Head of caudate nucleus (tissue), 42 donors: Measurements from ENCODE around the gene PROX1.

ENCODE experiments used
- DNase-seq, 42 donors: peaks; one replicate each; pipeline versions ENCODE4 v3.0.0 to v3.0.0-alpha.2; 2020 to 2021; ENCODE audit warnings: mixed read lengths in 7 of 42
- intact Hi-C: fragments of 100-400 bp; cut with DNase I; formaldehyde crosslinking; loops from one replicate; pipeline ENCODE4 v1.15.0; 2022

The PROX1 gene

GRCh38 chr1:213993929-213994328, 6.2 kb downstream of the PROX1 start:
- intact Hi-C loops: no loop called here
- DNase-seq: no peak

- intact Hi-C loops: no loop called here
- DNase-seq: no peak
Observed at GRCh38 chr1:213994888-213995287, 7.1 kb downstream of the PROX1 start.

- DNase-seq: no peak
- intact Hi-C loops: no loop called here
Observed at GRCh38 chr1:213995603-213996002, 7.8 kb downstream of the PROX1 start.

GRCh38 chr1:213996320-213997037, 8.7 kb downstream of the PROX1 start:
- peak in 35 of 42 donors; percentile 43 to 88 (median 71) for DNase-seq
- intact Hi-C loops: no loop called here

- peak in 25 of 42 donors; percentile 40 to 76 (median 58) for DNase-seq
- intact Hi-C loops: no loop called here
Observed at GRCh38 chr1:213997038-213997771, 9.4 kb downstream of the PROX1 start.

GRCh38 chr1:213997772-213998107, 10.0 kb downstream of the PROX1 start:
- intact Hi-C loops: no loop called here

GRCh38 chr1:213998785-213999184, 11.0 kb downstream of the PROX1 start:
- DNase-seq: no peak
- intact Hi-C loops: no loop called here

More at GRCh38 chr1:213997772-213998107, 10.0 kb downstream of the PROX1 start:
- no peak for DNase-seq

GRCh38 chr1:213999732-214000131, 12.0 kb downstream of the PROX1 start:
- DNase-seq: no peak
- intact Hi-C loops: no loop called here

GRCh38 chr1:214002060-214002459, 14.3 kb downstream of the PROX1 start:
- DNase-seq: no peak
- intact Hi-C loops: no loop called here

- peak in 2 of 42 donors; percentile 58 to 60 for DNase-seq
- intact Hi-C loops: no loop called here
Observed at GRCh38 chr1:214002472-214002871, 14.7 kb downstream of the PROX1 start.

GRCh38 chr1:214003233-214003632, 15.5 kb downstream of the PROX1 start:
- no peak for DNase-seq
- intact Hi-C loops: no loop called here

GRCh38 chr1:214004014-214004413, 16.2 kb downstream of the PROX1 start:
- intact Hi-C loops: no loop called here
- DNase-seq: peak in 6 of 42 donors; percentile 39 to 70 (median 46)

GRCh38 chr1:214004795-214005194, 17.0 kb downstream of the PROX1 start:
- intact Hi-C loops: no loop called here
- no peak for DNase-seq

GRCh38 chr1:214005708-214006107, 17.9 kb downstream of the PROX1 start:
- no peak for DNase-seq
- intact Hi-C loops: no loop called here

- no peak for DNase-seq
- intact Hi-C loops: no loop called here
Observed at GRCh38 chr1:214006845-214007244, 19.1 kb downstream of the PROX1 start.

GRCh38 chr1:214008347-214008746, 20.6 kb downstream of the PROX1 start:
- no peak for DNase-seq
- intact Hi-C loops: no loop called here

- DNase-seq: no peak
- intact Hi-C loops: no loop called here
Observed at GRCh38 chr1:214008791-214009422, 21.1 kb downstream of the PROX1 start.

- no peak for DNase-seq
- intact Hi-C loops: no loop called here
Observed at GRCh38 chr1:214009423-214010196, 21.8 kb downstream of the PROX1 start.

GRCh38 chr1:214010197-214010573, 22.4 kb downstream of the PROX1 start:
- DNase-seq: no peak
- intact Hi-C loops: no loop called here

- intact Hi-C loops: no loop called here
- DNase-seq: no peak
Observed at GRCh38 chr1:214010717-214011116, 22.9 kb downstream of the PROX1 start.
